HL-60 (cell line): ENCODE measurements around the gene C5orf46.

Experiments used
- DNase-seq, 2 experiments: peaks; one replicate each; pipeline ENCODE4 v3.0.0-alpha.2; 2010 to 2020; ENCODE audit warnings: low read depth in 1 of 2, low spot score in 1 of 2
- H3K27ac ChIP-seq: fragments of 250-450 bp; sonication (Bioruptor Pico); replicated peaks from 2 replicates; pipeline ENCODE4 v1.5.1; 2020; ENCODE audit warnings: mild to moderate bottlenecking, moderate library complexity
- H3K27me3 ChIP-seq: fragments of 250-450 bp; sonication (Bioruptor Pico); 2 replicates; pipeline ENCODE4 v1.5.1; 2021; ENCODE audit warnings: mild to moderate bottlenecking, moderate library complexity; ENCODE audit not compliant: insufficient read depth, poor library complexity, severe bottlenecking
- H3K4me3 ChIP-seq: replicated peaks from 2 replicates; pipeline ENCODE4 v1.5.1; 2011; ENCODE audit warnings: mild to moderate bottlenecking, control low read depth, low read length; ENCODE audit not compliant: insufficient read depth
- CTCF ChIP-seq: IDR thresholded peaks from one replicate; pipeline ENCODE4 v1.5.1; 2011; ENCODE audit warnings: low read length, control low read depth, inconsistent platforms; ENCODE audit not compliant: insufficient read depth
- GABPA ChIP-seq: IDR thresholded peaks from 2 replicates; pipeline ENCODE4 v1.6.1; 2012; ENCODE audit warnings: low read depth
- POLR2AphosphoS5 ChIP-seq: IDR thresholded peaks from 2 replicates; pipeline ENCODE4 v1.6.1; 2012; ENCODE audit warnings: low read depth
- REST ChIP-seq: IDR thresholded peaks from 2 replicates; pipeline ENCODE4 v1.6.1; 2012; ENCODE audit warnings: low read depth; ENCODE audit not compliant: insufficient replicate concordance
- SPI1 ChIP-seq: IDR thresholded peaks from 2 replicates; pipeline ENCODE4 v1.6.1; 2012; ENCODE audit warnings: low read depth, mild to moderate bottlenecking, borderline replicate concordance

C5orf46 gene

GRCh38 chr5:147844846-147845245 is 61.5 kb downstream of the C5orf46 start:
- Histone ChIP-seq H3K27me3 (peaks cover 2% of the 10 kb centered on the region), H3K4me3 (no peak overlapping the region), H3K27ac (no peak overlapping the region)
- no peak for TF ChIP-seq POLR2AphosphoS5
- no peak for TF ChIP-seq GABPA
- no peak for DNase-seq

DNA sequence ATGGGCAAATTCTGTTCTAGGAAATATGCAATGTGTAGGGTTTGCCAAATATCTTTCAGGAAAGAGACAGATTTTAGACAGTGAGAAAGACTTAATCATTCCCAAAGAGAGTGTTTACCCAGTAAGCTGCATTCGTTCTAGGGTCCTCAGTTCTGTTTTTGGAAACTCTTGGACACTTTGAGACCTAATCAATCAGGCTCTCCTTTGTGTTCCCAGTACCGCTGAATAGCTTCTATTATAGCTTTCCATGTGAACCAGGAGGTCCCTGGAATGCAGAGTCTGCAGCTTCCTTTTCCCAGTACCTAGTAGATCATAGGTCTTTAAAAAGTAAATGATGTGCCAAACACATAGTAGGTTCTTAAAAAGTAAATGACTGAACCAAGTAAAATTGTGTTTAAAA is 63.5 kb downstream of the C5orf46 start:
- DNase-seq, result no peak
- Histone ChIP-seq H3K4me3 (no peak overlapping the region), H3K27ac (no peak overlapping the region), H3K27me3 (peaks cover 2% of the 10 kb centered on the region)
- TF ChIP-seq CTCF (no peak), GABPA (no peak), POLR2AphosphoS5 (no peak), SPI1 (no peak), REST (no peak)
